Heart left ventricle (tissue), 13 donors: ENCODE measurements around the gene NDUFV1.

Source experiments
- CTCF ChIP-seq, 12 donors: fragments of 200-600 bp; sonication (generic) in 4 of 12; IDR thresholded peaks; one replicate each; pipeline versions ENCODE4 v1.5.0 to v1.8.0; 2018 to 2022; ENCODE audit warnings: antibody characterized with exemption in 12 of 12, mild to moderate bottlenecking in 5 of 12
- POLR2A ChIP-seq, 2 donors: fragments of 450-650 bp; IDR thresholded peaks; one replicate each; pipeline ENCODE4 v1.6.1; 2017; ENCODE audit warnings: antibody characterized with exemption in 2 of 2, mild to moderate bottlenecking in 2 of 2, moderate library complexity in 2 of 2
- donor health status: ischemic (EF 13 %, LVEDD 7.1; RV severe dilation, severe dysfunction).
- donor health status: DM: no; HTN: yes; CAD: no.
- donor health status: DM: no; HTN: no; CAD: no.
- donor health status: ischemic (EF 25% LVEDD 6.9; RV normal size, moderate dysfunction).
- donor health status: ischemic (EF 25% LVEDD 5.7; RV mildly dilated, moderate dysfunction).
- donor health status: ischemic (EF 35%, LVEDD 5.7; RV mildly dilated, moderate dysfunction).
- donor health status: nonischemic (EF 11% LVEDD 7.7; RV severe dilation, severe dysfunction).
- donor health status: DM: yes; HTN: yes; CAD: no.
- donor health status: PGD.
- donor health status: ischemic (EF 29% LVEDD 5.4; RV normal size, mild dysfunction).
- donor health status: nonischemic (EF 23%, LVEDD 6.1; RV moderate dilation, normal function).

- TF ChIP-seq POLR2A (IDR thresholded peaks at IDR 0.05) (peak; percentile 45 to 82), CTCF (IDR thresholded peaks at IDR 0.05) (peak; percentile 50 to 83 (median 72))
Measured at GRCh38 chr11:67606492-67607295, at the start of gene NDUFV1.
